Neuronal stem cell (in vitro differentiated cells): Measurements from ENCODE around the gene RADIL.

Experiments used
- DNase-seq: peaks from one replicate; pipeline ENCODE4 v3.0.0-alpha.2; 2013; ENCODE audit warnings: low spot score
- H2AFZ ChIP-seq: one replicate; pipeline ENCODE4 v1.6.1; 2013; ENCODE audit warnings: mild to moderate bottlenecking, low read length, inconsistent platforms
- H2AK5ac ChIP-seq: 2 replicates; pipeline ENCODE4 v1.6.1; 2013; ENCODE audit warnings: low read depth, mild to moderate bottlenecking, inconsistent platforms, low read length, moderate library complexity, mixed read lengths
- H2BK120ac ChIP-seq: 2 replicates; pipeline ENCODE4 v1.6.1; 2013; ENCODE audit warnings: low read depth, mild to moderate bottlenecking, inconsistent platforms, low read length, moderate library complexity, mixed read lengths
- H2BK12ac ChIP-seq: one replicate; pipeline ENCODE4 v1.6.1; 2013; ENCODE audit warnings: low read length, inconsistent platforms
- H2BK15ac ChIP-seq: 2 replicates; pipeline ENCODE4 v1.6.1; 2013; ENCODE audit warnings: mild to moderate bottlenecking, low read length, inconsistent platforms, mixed read lengths
- H2BK5ac ChIP-seq: one replicate; pipeline ENCODE4 v1.6.1; 2013; ENCODE audit warnings: inconsistent platforms, mild to moderate bottlenecking, low read length, moderate library complexity
- H3K14ac ChIP-seq: one replicate; pipeline ENCODE4 v1.6.1; 2013; ENCODE audit warnings: low read length, inconsistent platforms
- H3K18ac ChIP-seq: 2 replicates; pipeline ENCODE4 v1.6.1; 2013; ENCODE audit warnings: low read length, inconsistent platforms
- H3K23ac ChIP-seq: 2 replicates; pipeline ENCODE4 v1.6.1; 2013; ENCODE audit warnings: low read depth, mild to moderate bottlenecking, mixed read lengths, low read length, inconsistent platforms; ENCODE audit not compliant: poor library complexity
- H3K27ac ChIP-seq: replicated peaks from 3 replicates; pipeline ENCODE4 v1.5.1; 2013; ENCODE audit warnings: low read length, inconsistent platforms
- H3K27me3 ChIP-seq, 3 experiments: 2 replicates each; pipeline ENCODE4 v1.6.1; 2013; ENCODE audit warnings: low read length in 3 of 3, mild to moderate bottlenecking in 2 of 3, inconsistent platforms in 1 of 3, low read depth in 1 of 3, mixed read lengths in 1 of 3, moderate library complexity in 1 of 3; ENCODE audit not compliant: control insufficient read depth in 3 of 3, insufficient read depth in 3 of 3
- H3K36me3 ChIP-seq, 2 donors: replicated peaks in 1 of 2; 2 replicates each; pipeline ENCODE4 v1.6.1; 2013; ENCODE audit warnings: low read length in 2 of 2; ENCODE audit not compliant: control insufficient read depth in 2 of 2, insufficient read depth in 2 of 2
- H3K4ac ChIP-seq: 2 replicates; pipeline ENCODE4 v1.6.1; 2013; ENCODE audit warnings: inconsistent platforms, mild to moderate bottlenecking, low read length, moderate library complexity
- H3K4me1 ChIP-seq, 2 donors: 1 replicate in 1 of 2; 2 replicates in 1 of 2; pipeline ENCODE4 v1.6.1; 2013; ENCODE audit warnings: low read length in 2 of 2, low read depth in 1 of 2; ENCODE audit not compliant: control insufficient read depth in 2 of 2, insufficient read depth in 1 of 2
- H3K4me2 ChIP-seq: one replicate; pipeline ENCODE4 v1.6.1; 2013; ENCODE audit warnings: mild to moderate bottlenecking, low read length, inconsistent platforms; ENCODE audit not compliant: insufficient read depth, poor library complexity, severe bottlenecking
- H3K4me3 ChIP-seq, 2 donors: 2 replicates each; pipeline ENCODE4 v1.5.1; 2013; ENCODE audit warnings: low read length in 2 of 2, mild to moderate bottlenecking in 2 of 2, inconsistent platforms in 1 of 2, moderate library complexity in 1 of 2
- H3K79me1 ChIP-seq: one replicate; pipeline ENCODE4 v1.6.1; 2013; ENCODE audit warnings: low read depth, mild to moderate bottlenecking, inconsistent platforms, low read length, moderate library complexity
- H3K9ac ChIP-seq: one replicate; pipeline ENCODE4 v1.6.1; 2013; ENCODE audit warnings: mild to moderate bottlenecking, low read depth, low read length, inconsistent platforms; ENCODE audit not compliant: poor library complexity
- H3K9me3 ChIP-seq, 2 donors: replicated peaks in 1 of 2; 2 replicates each; pipeline versions ENCODE3 to v1.6.1; 2013; ENCODE audit warnings: low read length in 2 of 2, mild to moderate bottlenecking in 2 of 2, inconsistent platforms in 1 of 2, low read depth in 1 of 2, mixed read lengths in 1 of 2, moderate library complexity in 1 of 2; ENCODE audit not compliant: control insufficient read depth in 2 of 2, insufficient read depth in 1 of 2
- H4K8ac ChIP-seq: one replicate; pipeline ENCODE4 v1.6.1; 2013; ENCODE audit warnings: low read depth, mild to moderate bottlenecking, inconsistent platforms, low read length, moderate library complexity
- H4K91ac ChIP-seq: one replicate; pipeline ENCODE4 v1.6.1; 2013; ENCODE audit warnings: low read length, low read depth, mild to moderate bottlenecking, inconsistent platforms; ENCODE audit not compliant: poor library complexity
- WGBS, 2 donors: extraction: QIAGEN DNeasy Blood & Tissue Kit; methylation state at CpG; one replicate each; pipeline ENCODE4 v1.1.7; 2013; ENCODE audit warnings: missing lambda C conversion rate in 2 of 2, mixed read lengths in 1 of 2; ENCODE audit not compliant: insufficient read length in 2 of 2, insufficient replicate concordance in 1 of 2; ENCODE audit errors: extremely low coverage in 2 of 2; 5-methylcytosine and 5-hydroxymethylcytosine counted together

The RADIL gene

DNA sequence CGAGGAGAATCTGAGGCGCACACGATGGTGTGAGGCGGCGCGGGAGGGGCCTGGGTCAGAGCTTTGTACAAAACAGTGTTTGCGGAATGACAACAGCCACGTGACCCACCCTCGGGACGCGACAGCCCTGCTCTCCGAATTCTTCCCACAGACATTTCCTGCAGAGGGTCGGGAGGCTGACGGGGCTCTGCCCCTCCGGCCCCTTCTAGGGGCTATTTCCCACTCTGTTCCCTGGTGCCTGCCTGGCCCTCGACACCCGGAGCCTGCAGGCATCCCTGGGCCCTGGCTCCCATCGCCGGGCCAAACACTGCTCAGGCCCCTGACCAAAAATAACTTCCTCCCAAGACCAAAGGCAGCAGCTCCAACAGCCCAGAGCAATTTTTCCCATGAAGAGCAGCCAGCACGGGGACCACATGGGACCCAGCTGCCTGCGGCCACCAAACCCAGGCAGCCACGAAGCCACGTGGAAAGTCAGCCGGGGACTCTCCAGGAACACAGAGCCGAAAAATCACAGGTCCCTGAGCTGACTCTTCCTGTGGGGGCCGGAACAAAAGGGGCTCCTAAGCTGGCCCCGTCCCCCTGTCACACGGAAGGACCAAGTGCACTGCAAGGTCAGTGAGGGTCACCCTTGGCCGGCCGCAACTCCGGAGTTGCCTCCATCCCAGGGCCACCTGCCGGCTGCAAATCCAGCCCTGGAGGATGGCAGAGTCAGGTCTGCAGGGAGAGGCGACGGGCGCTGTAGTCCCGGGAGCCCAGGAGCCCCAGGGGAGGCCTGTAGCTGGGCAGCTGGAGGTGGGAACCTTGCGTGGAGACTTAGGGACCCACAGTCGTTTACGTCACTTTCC is 63.7 kb downstream of the RADIL start:
- no peak for DNase-seq
- Histone ChIP-seq H3K14ac (peak overlapping the region; percentile 38), H3K27ac (no peak overlapping the region), H3K18ac (peak overlapping the region; percentile 17), H4K91ac (no peak overlapping the region), H3K79me1 (peaks cover 2% of the 10 kb centered on the region), H2BK12ac (no peak overlapping the region), H3K4me3 (no peak overlapping the region), H3K4ac (no peak overlapping the region), H2BK5ac (no peak overlapping the region), H3K23ac (no peak overlapping the region), H3K9ac (no peak overlapping the region), H3K4me2 (no peak overlapping the region), H2BK120ac (no peak overlapping the region), H3K36me3 (no peaks in the 10 kb centered on the region), H3K4me1 (no peaks in the 10 kb centered on the region), H2AFZ (no peak overlapping the region), H2BK15ac (no peak overlapping the region), H3K9me3 (no peaks in the 10 kb centered on the region), H4K8ac (peak overlapping the region; percentile 43), H3K27me3 (no peaks in the 10 kb centered on the region), H2AK5ac (peak overlapping the region; percentile 75)
- WGBS, 2 donors, result no CpG with 5 or more reads among the region's 39 CpGs

DNA sequence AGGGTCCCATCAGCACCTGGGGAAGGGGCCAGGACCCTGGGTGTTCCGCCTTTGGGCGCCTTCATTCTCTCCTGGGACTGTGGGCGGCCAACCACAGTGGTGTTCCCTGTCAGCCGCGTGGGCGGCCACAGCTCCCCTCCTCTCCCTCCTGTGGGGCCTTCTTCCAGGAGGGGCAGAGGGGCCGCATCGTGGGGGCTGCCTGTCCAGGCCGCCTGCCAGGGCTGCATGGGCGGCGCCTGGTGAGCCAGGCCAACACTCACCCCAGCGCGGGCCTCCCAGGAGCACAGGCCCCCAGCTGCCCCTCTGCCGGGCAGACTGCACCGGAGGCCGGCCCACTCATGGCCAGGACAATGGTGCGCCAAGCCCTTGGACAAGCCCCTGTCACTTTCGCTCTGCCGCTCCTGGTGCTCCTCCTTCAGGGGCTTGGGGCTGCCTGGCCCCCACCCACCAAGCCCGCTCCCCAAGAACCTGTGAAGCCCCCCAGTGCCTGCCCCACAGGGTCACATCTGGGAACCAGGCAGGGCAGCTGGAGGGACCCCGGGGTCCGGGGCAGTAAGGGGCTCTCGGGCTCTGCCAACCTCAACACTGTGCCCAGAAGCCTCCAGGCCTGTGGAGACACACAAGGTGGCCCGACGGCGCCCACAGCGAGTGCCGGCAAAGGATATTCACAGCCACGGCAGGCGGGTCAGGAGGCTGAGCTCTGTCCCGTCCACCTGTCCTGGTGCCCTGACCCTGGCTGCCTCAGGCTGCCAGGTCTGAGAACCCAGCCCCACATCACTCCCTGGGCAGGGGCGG is 65.3 kb downstream of the RADIL start:
- no peak overlapping the region for H3K4me2 ChIP-seq
- no peak for DNase-seq
- H2AK5ac ChIP-seq, result peak overlapping the region; percentile 91
- no peak overlapping the region for H2BK15ac ChIP-seq
- no peaks in the 10 kb centered on the region for H3K9me3 ChIP-seq
- peak overlapping the region; percentile 87 for H3K18ac ChIP-seq
- H4K8ac ChIP-seq, result no peak overlapping the region
- no peak overlapping the region for H3K23ac ChIP-seq
- peak overlapping the region; percentile 41 for H2BK120ac ChIP-seq
- no peaks in the 10 kb centered on the region for H3K79me1 ChIP-seq
- no peak overlapping the region for H4K91ac ChIP-seq
- H2BK5ac ChIP-seq, result peak overlapping the region; percentile 66
- no peak overlapping the region for H3K9ac ChIP-seq
- WGBS, 2 donors, result no CpG with 5 or more reads among the region's 32 CpGs
- no peak overlapping the region for H2BK12ac ChIP-seq
- H2AFZ ChIP-seq, result no peak overlapping the region
- no peaks in the 10 kb centered on the region for H3K36me3 ChIP-seq
- H3K14ac ChIP-seq, result no peak overlapping the region
- H3K27me3 ChIP-seq, result no peaks in the 10 kb centered on the region
- no peak overlapping the region for H3K4me3 ChIP-seq
- H3K4me1 ChIP-seq, result no peaks in the 10 kb centered on the region
- H3K4ac ChIP-seq, result no peak overlapping the region
- H3K27ac ChIP-seq, result no peak overlapping the region

- WGBS, 2 donors, result no CpG with 5 or more reads among the region's 38 CpGs
- H3K4me3 ChIP-seq, result no peak overlapping the region
- H3K9ac ChIP-seq, result no peak overlapping the region
Measured at GRCh38 chr7:4817178-4817901, 66.2 kb downstream of the RADIL start.

More at GRCh38 chr7:4817178-4817901, 66.2 kb downstream of the RADIL start:
- no peaks in the 10 kb centered on the region for H3K4me1 ChIP-seq
- no peaks in the 10 kb centered on the region for H3K79me1 ChIP-seq
- peak overlapping the region; percentile 71 for H3K14ac ChIP-seq
- peak overlapping the region; percentile 87 for H3K18ac ChIP-seq
- no peaks in the 10 kb centered on the region for H3K36me3 ChIP-seq
- peak overlapping the region; percentile 85 for H3K23ac ChIP-seq
- no peak overlapping the region for H3K4me2 ChIP-seq
- H3K27me3 ChIP-seq, result no peaks in the 10 kb centered on the region
- no peak overlapping the region for H4K91ac ChIP-seq
- no peak overlapping the region for H3K27ac ChIP-seq
- H2AK5ac ChIP-seq, result peak overlapping the region; percentile 91
- H2AFZ ChIP-seq, result no peak overlapping the region
- no peak overlapping the region for H2BK12ac ChIP-seq
- no peak overlapping the region for H2BK120ac ChIP-seq
- H2BK15ac ChIP-seq, result peak overlapping the region; percentile 58
- H3K4ac ChIP-seq, result no peak overlapping the region
- DNase-seq, result no peak
- peak overlapping the region; percentile 43 for H4K8ac ChIP-seq
- no peaks in the 10 kb centered on the region for H3K9me3 ChIP-seq
- H2BK5ac ChIP-seq, result peak overlapping the region; percentile 87
